HepG2 (cell line): ENCODE results near the gene LDLRAD4. TPM values are rescaled to one million over a fixed set of nuclear protein-coding genes. Genes with fewer than 3 reads are reported as not detected.
A peak's percentile ranks its signal among the peaks of the same experiment; 100 is the strongest.

Experiments
- ATAC-seq: fragments of 200-7000 bp; cut with Tn5 transposase; 3 replicates; pipeline ENCODE4 v1.9.1; 2020; ENCODE audit warnings: mild to moderate bottlenecking, moderate library complexity
- BruUV-seq: library from RNA; stranded (reverse); fragments of 400-500 nt; replicated peaks from 2 replicates; lab custom pipeline; 2021; lab: Mats Ljungman, UMichigan
- CTCF ChIA-PET: fragments of 300-600 bp; formaldehyde crosslinking; extraction: SDS; loops from one replicate; lab custom pipeline; 2021; ENCODE audit warnings: low total read pairs, inconsistent platforms, low intra/inter-chr PET ratio; lab: Yijun Ruan, JAX
- POLR2A ChIA-PET: fragments of 350-600 bp; sonication (Branson Sonifier 250); formaldehyde crosslinking; loops from one replicate; lab custom pipeline; 2020; ENCODE audit warnings: antibody characterized with exemption, inconsistent platforms; lab: Yijun Ruan, JAX
- DNase-seq: peaks from one replicate; pipeline ENCODE4 v3.0.0-alpha.2; 2015; ENCODE audit warnings: low spot score
- FAIRE-seq: peaks from 3 replicates; lab custom pipeline; 2011; peaks lifted over from hg19 to GRCh38; lab: Jason Lieb, UNC
- H2AFZ ChIP-seq: one replicate; pipeline ENCODE4 v1.6.1; 2011; ENCODE audit warnings: low read length, inconsistent platforms
- H3K27ac ChIP-seq: fragments of 300-600 bp; 3 replicates; pipeline ENCODE4 v1.8.0; 2011; ENCODE audit warnings: mixed run types, mild to moderate bottlenecking, mixed read lengths, low read length, inconsistent platforms; ENCODE audit not compliant: insufficient read depth; ENCODE audit errors: extremely low read length
- H3K27me3 ChIP-seq, 2 experiments: fragments of 200-600 bp in 1 of 2; 2 replicates in 1 of 2; 3 replicates in 1 of 2; pipeline versions ENCODE4 v1.6.0 to v1.8.0; 2011; ENCODE audit warnings: low read length in 2 of 2, mild to moderate bottlenecking in 2 of 2, moderate library complexity in 2 of 2, inconsistent platforms in 1 of 2; ENCODE audit not compliant: insufficient read depth in 2 of 2, control insufficient read depth in 1 of 2
- H3K36me3 ChIP-seq, 2 experiments: fragments of 200-600 bp in 1 of 2; replicated peaks in 1 of 2; 2 replicates in 1 of 2; 3 replicates in 1 of 2; pipeline versions ENCODE4 v1.5.1 to v1.8.0; 2011; ENCODE audit warnings: low read length in 2 of 2, inconsistent platforms in 1 of 2; ENCODE audit not compliant: insufficient read depth in 2 of 2, control insufficient read depth in 1 of 2
- H3K4me1 ChIP-seq: 2 replicates; pipeline ENCODE4 v1.5.1; 2012; ENCODE audit warnings: low read length, inconsistent platforms; ENCODE audit not compliant: insufficient read depth
- H3K4me2 ChIP-seq: 2 replicates; pipeline ENCODE4 v1.6.0; 2011; ENCODE audit warnings: low read depth, low read length, inconsistent platforms
- H3K4me3 ChIP-seq, 3 experiments: fragments of 200-600 bp in 1 of 3; sonication (generic), shearing (Covaris generic) in 1 of 3; replicated peaks in 1 of 3; 2 replicates each; pipeline ENCODE4 v1.5.1; 2011 to 2016; ENCODE audit warnings: low read length in 3 of 3, inconsistent platforms in 2 of 3, low read depth in 2 of 3, mild to moderate bottlenecking in 2 of 3, control low read depth in 1 of 3, mixed read lengths in 1 of 3; ENCODE audit not compliant: insufficient read depth in 1 of 3
- H3K79me2 ChIP-seq: one replicate; pipeline ENCODE4 v1.6.1; 2011; ENCODE audit warnings: low read length, inconsistent platforms; ENCODE audit not compliant: insufficient read depth
- H3K9ac ChIP-seq: 2 replicates; pipeline ENCODE4 v1.6.0; 2011; ENCODE audit warnings: mild to moderate bottlenecking, low read depth, low read length, inconsistent platforms; ENCODE audit not compliant: insufficient read depth
- H3K9me3 ChIP-seq: 2 replicates; pipeline ENCODE4 v1.5.1; 2012; ENCODE audit warnings: mild to moderate bottlenecking, low read length
- H4K20me1 ChIP-seq: 2 replicates; pipeline ENCODE4 v1.6.0; 2011; ENCODE audit warnings: inconsistent platforms, mild to moderate bottlenecking, low read length, moderate library complexity; ENCODE audit not compliant: insufficient read depth
- ERF ChIP-seq: IDR thresholded peaks from 2 replicates; pipeline ENCODE4 v1.6.1; 2018; ENCODE audit warnings: missing biosample characterization, missing genetic modification reagents
- HNRNPL ChIP-seq: fragments of 200-400 bp; formaldehyde crosslinking; IDR thresholded peaks from 2 replicates; pipeline ENCODE4 v1.6.1; 2017; ENCODE audit warnings: mild to moderate bottlenecking, low read depth, low read length
- PHF21A ChIP-seq: sonication (generic); formaldehyde crosslinking; IDR thresholded peaks from 2 replicates; pipeline ENCODE4 v1.5.0; 2020; ENCODE audit warnings: mild to moderate bottlenecking, missing genetic modification reagents
- ZNF687 ChIP-seq: sonication (generic); formaldehyde crosslinking; IDR thresholded peaks from 2 replicates; pipeline ENCODE4 v1.5.1; 2020; ENCODE audit warnings: mild to moderate bottlenecking, missing genetic modification reagents, moderate library complexity
- ZNF776 ChIP-seq: sonication (generic); formaldehyde crosslinking; IDR thresholded peaks from 2 replicates; pipeline ENCODE4 v1.4.0; 2020; ENCODE audit warnings: mild to moderate bottlenecking, missing genetic modification reagents
- ZNF878 ChIP-seq: sonication (generic); formaldehyde crosslinking; IDR thresholded peaks from 2 replicates; pipeline ENCODE4 v1.8.1; 2023; ENCODE audit warnings: mild to moderate bottlenecking, missing genetic modification reagents, moderate library complexity
- ZSCAN22 ChIP-seq: sonication (generic); formaldehyde crosslinking; IDR thresholded peaks from 2 replicates; pipeline ENCODE4 v1.4.0; 2020; ENCODE audit warnings: mild to moderate bottlenecking, missing genetic modification reagents
- WGBS: methylation state at CpG from one replicate; pipeline ENCODE4 v1.1.6; 2017; ENCODE audit warnings: low lambda C conversion rate; 5-methylcytosine and 5-hydroxymethylcytosine counted together
- in situ Hi-C: cut with HindIII; loops from 2 replicates; pipeline ENCODE4 v1.10.0; 2017; ENCODE audit warnings: low pct_unique_long_range_greater_than_20kb; ENCODE audit not compliant: extremely low pct_ligation_motif_present
- intact Hi-C: fragments of 100-400 bp; cut with micrococcal nuclease; formaldehyde crosslinking; loops from one replicate; pipeline ENCODE4 v1.10.0; 2022; ENCODE audit not compliant: unreplicated experiment
- polyA plus RNA-seq, 8 experiments: library from polyadenylated mRNA; depleted of rRNA in 3 of 8; stranded (reverse) in 7 of 8; unstranded in 1 of 8; fragments of >200 nt; fragmentation: Illumina TruSeq in 4 of 8; extraction: Trizol in 4 of 8; gene quantifications; 2 replicates each; pipeline versions ENCODE4 v1.2.1 to v1.2.3, GENCODE V29; 2011 to 2016; ENCODE audit warnings: low read depth in 4 of 8, missing spikeins in 1 of 8, mixed read lengths in 1 of 8; ENCODE audit not compliant: insufficient read depth in 1 of 8
- total RNA-seq, 5 experiments: library from RNA; depleted of rRNA; stranded (reverse); fragments of >200 nt; fragmentation: Illumina TruSeq; extraction: Trizol; gene quantifications; 2 replicates each; pipeline ENCODE4 v1.2.3, GENCODE V29; 2016; ENCODE audit warnings: low read depth in 1 of 5
- TF ChIP-seq, protein P1 (sequence below): sonication (generic); formaldehyde crosslinking; IDR thresholded peaks from 2 replicates; pipeline ENCODE4 v1.8.0; 2022; ENCODE audit warnings: low read depth, missing genetic modification reagents

The LDLRAD4 gene
- total and polyA plus RNA-seq, 2 of the 13 experiments (the other 11 are each of a cell fraction or from before 2014, with no cell fraction given): 13.6 to 20.9 TPM

- TF ChIP-seq, protein P1, sequence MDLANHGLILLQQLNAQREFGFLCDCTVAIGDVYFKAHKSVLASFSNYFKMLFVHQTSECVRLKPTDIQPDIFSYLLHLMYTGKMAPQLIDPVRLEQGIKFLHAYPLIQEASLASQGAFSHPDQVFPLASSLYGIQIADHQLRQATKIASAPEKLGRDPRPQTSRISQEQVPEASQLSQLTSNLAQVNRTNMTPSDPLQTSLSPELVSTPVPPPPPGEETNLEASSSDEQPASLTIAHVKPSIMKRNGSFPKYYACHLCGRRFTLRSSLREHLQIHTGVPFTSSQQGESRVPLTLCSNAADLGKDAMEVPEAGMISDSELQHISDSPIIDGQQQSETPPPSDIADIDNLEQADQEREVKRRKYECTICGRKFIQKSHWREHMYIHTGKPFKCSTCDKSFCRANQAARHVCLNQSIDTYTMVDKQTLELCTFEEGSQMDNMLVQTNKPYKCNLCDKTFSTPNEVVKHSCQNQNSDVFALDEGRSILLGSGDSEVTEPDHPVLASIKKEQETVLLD (CRISPR knock-in tag): no peak
- TF ChIP-seq ZSCAN22 (CRISPR knock-in tag) (no peak), ERF (CRISPR knock-in tag) (no peak)
- TF ChIP-seq, all 625 proteins: peak for 5
These were observed 4.3 kb downstream of the LDLRAD4 start (continued) for GRCh38 chr18:13222856-13223281.

GRCh38 chr18:13223311-13224143 lies 5.0 kb downstream of the LDLRAD4 start:
- ATAC-seq: peak; percentile 39
- Histone ChIP-seq H3K27me3 (no peaks in the 10 kb centered on the region), H3K36me3 (no peaks in the 10 kb centered on the region; a peak in 1 of 5 replicates), H2AFZ (no peak overlapping the region), H3K4me3 (no peak overlapping the region), H3K27ac (no peak overlapping the region)
- CTCF ChIA-PET: no interaction called here
- POLR2A ChIA-PET: no interaction called here
- DNase-seq: no peak
- FAIRE-seq: no peak
- 88% methylated on average over 6 of the region's 13 CpGs for WGBS
- 0 out of 2 replicates have a peak, but pooled peaks have one; percentile 28 for TF ChIP-seq HNRNPL
- TF ChIP-seq PHF21A (CRISPR knock-in tag): no peak
- TF ChIP-seq ZNF878 (CRISPR knock-in tag): no peak
- no peak for TF ChIP-seq ZNF776
- TF ChIP-seq ZNF687: peak; percentile 23; the same call in 1 of the 2 replicates
- TF ChIP-seq, all 625 proteins: peak for 2
- peaks cover 52% of the 10 kb centered on the region for H3K4me1 ChIP-seq
- H4K20me1 ChIP-seq: no peaks in the 10 kb centered on the region; the same call in 1 of the 2 replicates
- BruUV-seq: no TSS peak
- H3K4me2 ChIP-seq: peak overlapping the region; percentile 18
- H3K9ac ChIP-seq: no peak overlapping the region
- intact Hi-C loops (loop anchor here (1.0 kb wide), 1 partner anchor 11 kb away; no protein-coding TSS in a partner anchor), in situ Hi-C loops (loop anchor here (10.0 to 25.0 kb wide), 2 partner anchors 311 to 414 kb away; no protein-coding TSS in a partner anchor)
- peaks cover 8% of the 10 kb centered on the region for H3K79me2 ChIP-seq
- H3K9me3 ChIP-seq: no peaks in the 10 kb centered on the region
